Measurements from ENCODE around the gene ARHGAP8.

Gene ARHGAP8

GRCh38 chr22:44807232-44807631, 54.9 kb downstream of the ARHGAP8 start:
- no peak for DNase-seq

- no peak for DNase-seq
Measured at GRCh38 chr22:44807915-44808690, 55.7 kb downstream of the ARHGAP8 start.

GRCh38 chr22:44809456-44809855, 57.1 kb downstream of the ARHGAP8 start:
- no peak for DNase-seq

GRCh38 chr22:44811141-44811540, 58.8 kb downstream of the ARHGAP8 start:
- DNase-seq, result no peak

- DNase-seq, result no peak
Measured at GRCh38 chr22:44813416-44813815, 61.0 kb downstream of the ARHGAP8 start.

- no peak for DNase-seq
Measured at GRCh38 chr22:44814266-44815098, 62.1 kb downstream of the ARHGAP8 start.

- no peak for DNase-seq
Measured at GRCh38 chr22:44815099-44816070, 63.0 kb downstream of the ARHGAP8 start.

- no peak for DNase-seq
Measured at GRCh38 chr22:44816141-44816540, 63.8 kb downstream of the ARHGAP8 start.

GRCh38 chr22:44818727-44819126, 66.4 kb downstream of the ARHGAP8 start:
- DNase-seq, result no peak

GRCh38 chr22:44819966-44820631, 67.7 kb downstream of the ARHGAP8 start:
- DNase-seq, result no peak

GRCh38 chr22:44821741-44822475, 69.5 kb downstream of the ARHGAP8 start:
- no peak for DNase-seq

GRCh38 chr22:44822534-44822933, 70.2 kb downstream of the ARHGAP8 start:
- no peak for DNase-seq

- no peak for DNase-seq
Measured at GRCh38 chr22:44823396-44823795, 71.0 kb downstream of the ARHGAP8 start.

- no peak for DNase-seq
Measured at GRCh38 chr22:44823806-44824205, 71.4 kb downstream of the ARHGAP8 start.

- no peak for DNase-seq
Measured at GRCh38 chr22:44824271-44824670, 71.9 kb downstream of the ARHGAP8 start.

GRCh38 chr22:44825310-44826150, 73.2 kb downstream of the ARHGAP8 start:
- DNase-seq, result no peak

- no peak for DNase-seq
Measured at GRCh38 chr22:44827666-44828190, 75.4 kb downstream of the ARHGAP8 start.

GRCh38 chr22:44828193-44828592, 75.8 kb downstream of the ARHGAP8 start:
- no peak for DNase-seq

GRCh38 chr22:44831885-44832284, 79.5 kb downstream of the ARHGAP8 start:
- no peak for DNase-seq

GRCh38 chr22:44834065-44834464, 81.7 kb downstream of the ARHGAP8 start:
- DNase-seq, result no peak

All from activated T-cell treated with anti-CD3 and anti-CD28 coated beads for 4 hours (primary cell).